Bone marrow (tissue), 2 donors: ENCODE data around the gene MALRD1.

Source experiments
- DNase-seq, 2 donors: peaks; one replicate each; lab custom pipeline; 2025; lab: John Stamatoyannopoulos, UW

The MALRD1 gene

GRCh38 chr10:19226025-19226424 is 177.4 kb downstream of the MALRD1 start:
- DNase-seq = no peak

GRCh38 chr10:19231034-19231433 is 182.4 kb downstream of the MALRD1 start:
- DNase-seq = no peak

GRCh38 chr10:19245889-19246752 is 197.5 kb downstream of the MALRD1 start:
- no peak for DNase-seq

GRCh38 chr10:19247843-19248242 is 199.2 kb downstream of the MALRD1 start:
- DNase-seq = no peak

GRCh38 chr10:19250546-19250945 is 201.9 kb downstream of the MALRD1 start:
- no peak for DNase-seq

- no peak for DNase-seq
Measured at GRCh38 chr10:19252531-19252930, 203.9 kb downstream of the MALRD1 start.

- no peak for DNase-seq
Measured at GRCh38 chr10:19256331-19256730, 207.7 kb downstream of the MALRD1 start.

- DNase-seq = no peak
Measured at GRCh38 chr10:19263262-19263661, 214.7 kb downstream of the MALRD1 start.

- no peak for DNase-seq
Measured at GRCh38 chr10:19283285-19283684, 234.7 kb downstream of the MALRD1 start.

- DNase-seq = no peak
Measured at GRCh38 chr10:19283786-19284185, 235.2 kb downstream of the MALRD1 start.

- DNase-seq = no peak
Measured at GRCh38 chr10:19290770-19291169, 242.2 kb downstream of the MALRD1 start.

- no peak for DNase-seq
Measured at GRCh38 chr10:19294233-19294632, 245.6 kb downstream of the MALRD1 start.

- no peak for DNase-seq
Measured at GRCh38 chr10:19299645-19300044, 251.0 kb downstream of the MALRD1 start.

- DNase-seq = no peak
Measured at GRCh38 chr10:19302117-19302516, 253.5 kb downstream of the MALRD1 start.

GRCh38 chr10:19310066-19310465 is 261.5 kb downstream of the MALRD1 start:
- DNase-seq = no peak

- DNase-seq = no peak
Measured at GRCh38 chr10:19316204-19316870, 267.7 kb downstream of the MALRD1 start.

- DNase-seq = no peak
Measured at GRCh38 chr10:19317952-19318351, 269.4 kb downstream of the MALRD1 start.

GRCh38 chr10:19325581-19325980 is 277.0 kb downstream of the MALRD1 start:
- DNase-seq = no peak

GRCh38 chr10:19328582-19328981 is 280.0 kb downstream of the MALRD1 start:
- DNase-seq = no peak

- no peak for DNase-seq
Measured at GRCh38 chr10:19329475-19329874, 280.9 kb downstream of the MALRD1 start.

- no peak for DNase-seq
Measured at GRCh38 chr10:19332304-19332703, 283.7 kb downstream of the MALRD1 start.

- DNase-seq = no peak
Measured at GRCh38 chr10:19333631-19334030, 285.0 kb downstream of the MALRD1 start.

- DNase-seq = no peak
Measured at GRCh38 chr10:19347621-19348020, 299.0 kb downstream of the MALRD1 start.
